Activated CD4-positive, alpha-beta T cell treated with anti-CD3 and anti-CD28 coated beads, Interleukin-2, amount 10 ng/mL, durations not matched to agents 7 days and 5 days (primary cell): ENCODE measurements around the gene ENGASE. TPM values are rescaled to one million over a fixed set of nuclear protein-coding genes. Genes with fewer than 3 reads are reported as not detected.

Experiments used
- CTCF ChIA-PET: fragments of 350-600 bp; sonication (Branson Sonifier 250); formaldehyde crosslinking; loops from one replicate; lab custom pipeline; 2021; ENCODE audit warnings: antibody characterized with exemption; lab: Charles Lee
- POLR2A ChIA-PET: fragments of 350-600 bp; sonication (Branson Sonifier 250); formaldehyde crosslinking; loops from one replicate; lab custom pipeline; 2021; ENCODE audit warnings: antibody characterized with exemption; lab: Charles Lee
- DNase-seq: peaks from one replicate; pipeline ENCODE4 v3.0.0-alpha.2; 2020
- H3K27ac Mint-ChIP-seq: one replicate; pipeline ENCODE4 v1.8.0; 2021; ENCODE audit warnings: mild to moderate bottlenecking, moderate library complexity, mixed read lengths
- H3K27me3 Mint-ChIP-seq: one replicate; pipeline ENCODE4 v1.8.0; 2021; ENCODE audit warnings: mixed read lengths
- H3K36me3 Mint-ChIP-seq: one replicate; pipeline ENCODE4 v1.8.0; 2021; ENCODE audit warnings: low read depth, mixed read lengths
- H3K4me1 Mint-ChIP-seq: one replicate; pipeline ENCODE4 v1.8.0; 2021; ENCODE audit warnings: mixed read lengths
- H3K4me3 Mint-ChIP-seq: one replicate; pipeline ENCODE4 v1.8.0; 2021; ENCODE audit warnings: mild to moderate bottlenecking, moderate library complexity, mixed read lengths
- H3K9me3 Mint-ChIP-seq: one replicate; pipeline ENCODE4 v1.8.0; 2021; ENCODE audit warnings: mixed read lengths
- total RNA-seq, 2 experiments: library from RNA; stranded (reverse); gene quantifications; one replicate each; pipeline ENCODE4 v1.2.3, GENCODE V29; 2021

Gene ENGASE
- total RNA-seq, 2 experiments from 2014 or later: 30.8 to 36.1 TPM

DNA sequence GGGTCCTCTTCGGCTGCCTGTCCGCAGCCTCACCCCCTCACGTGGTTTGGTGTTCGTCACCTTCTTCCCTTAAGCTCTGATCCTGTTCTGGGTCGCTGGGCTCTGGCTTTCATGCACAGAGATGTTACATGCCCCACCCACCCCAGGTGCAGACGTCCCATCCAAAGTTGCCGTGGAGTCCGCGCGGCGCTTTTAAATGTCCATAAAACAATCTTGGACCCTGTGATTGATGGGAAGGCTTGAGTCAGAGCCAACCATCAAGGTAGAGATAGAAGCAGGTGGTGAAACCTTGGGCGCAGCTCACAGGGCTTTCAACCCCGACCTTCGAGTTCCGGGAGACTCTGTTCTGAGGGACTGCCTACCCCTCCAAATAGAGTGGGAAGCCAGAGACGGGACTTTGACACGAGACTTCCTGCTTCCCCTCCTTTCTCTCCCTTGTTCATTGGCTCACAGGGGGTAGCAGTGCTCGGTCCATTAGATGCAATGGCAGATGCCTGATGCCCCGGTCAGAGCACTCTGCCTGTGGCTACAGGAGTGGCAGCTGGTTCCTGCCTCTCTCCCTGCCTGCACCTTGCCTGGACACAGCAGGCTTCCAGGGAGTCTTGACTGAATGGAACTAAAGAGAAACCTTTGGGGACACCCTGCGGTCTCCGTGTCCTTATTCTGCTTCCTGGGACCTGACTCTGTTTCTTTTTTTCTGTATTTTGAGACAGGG is 4.0 kb downstream of the ENGASE start:
- POLR2A ChIA-PET: no interaction called here
- no peak overlapping the region for H3K4me3 Mint-ChIP-seq
- H3K27ac Mint-ChIP-seq: no peak overlapping the region
- H3K4me1 Mint-ChIP-seq: peaks cover 16% of the 10 kb centered on the region
- peaks cover 14% of the 10 kb centered on the region for H3K36me3 Mint-ChIP-seq
- CTCF ChIA-PET: no interaction called here
- no peak for DNase-seq
- H3K27me3 Mint-ChIP-seq: no peaks in the 10 kb centered on the region
- no peaks in the 10 kb centered on the region for H3K9me3 Mint-ChIP-seq

DNA sequence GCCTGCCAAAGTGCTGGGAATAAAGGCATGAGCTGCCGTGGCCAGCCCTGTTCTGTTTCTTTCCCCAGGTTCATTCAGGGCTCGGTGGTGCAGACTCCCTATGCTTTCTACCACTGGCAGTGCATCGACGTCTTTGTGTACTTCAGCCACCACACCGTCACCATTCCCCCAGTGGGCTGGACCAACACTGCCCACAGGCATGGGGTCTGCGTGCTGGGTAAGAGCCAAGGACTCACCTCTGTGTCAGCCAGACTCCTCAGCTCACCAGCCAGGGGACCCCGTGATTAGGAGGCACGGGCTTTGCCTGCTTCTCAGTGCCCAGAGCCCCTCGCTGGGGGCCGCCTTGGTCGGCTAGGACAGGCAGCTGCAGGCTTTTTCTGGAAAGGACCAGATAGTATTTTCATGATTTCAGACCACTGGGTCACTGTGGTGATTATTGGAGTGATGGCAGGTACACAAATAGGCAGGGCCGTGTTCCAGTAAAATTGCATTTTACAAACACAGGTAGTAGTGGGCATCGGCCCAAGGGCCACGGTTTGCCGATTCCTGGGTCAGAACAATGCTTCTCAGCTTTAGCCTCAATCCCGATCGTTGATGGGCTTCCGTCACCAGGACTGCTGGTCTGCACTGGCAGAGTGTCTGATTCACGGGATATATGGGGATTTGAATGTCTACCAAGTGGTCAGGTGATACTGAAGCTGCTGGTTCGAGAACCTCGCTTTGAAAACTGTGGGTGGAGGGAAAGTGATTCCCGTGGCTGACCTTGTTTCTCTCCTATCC is 5.0 kb downstream of the ENGASE start:
- peaks cover 14% of the 10 kb centered on the region for H3K36me3 Mint-ChIP-seq
- H3K27me3 Mint-ChIP-seq: no peaks in the 10 kb centered on the region
- CTCF ChIA-PET: interaction anchor here (1.4 kb wide), 1 partner anchor 9 kb away, joined by 4 read pairs; no protein-coding TSS in a partner anchor
- H3K4me3 Mint-ChIP-seq: no peak overlapping the region
- H3K4me1 Mint-ChIP-seq: peaks cover 11% of the 10 kb centered on the region
- no peak for DNase-seq
- no peak overlapping the region for H3K27ac Mint-ChIP-seq
- no peaks in the 10 kb centered on the region for H3K9me3 Mint-ChIP-seq
- POLR2A ChIA-PET: no interaction called here

GRCh38 chr17:79080349-79080748 is 5.7 kb downstream of the ENGASE start:
- H3K27ac Mint-ChIP-seq: no peak overlapping the region
- H3K9me3 Mint-ChIP-seq: no peaks in the 10 kb centered on the region
- CTCF ChIA-PET: interaction anchor here (1.4 kb wide), 1 partner anchor 8 kb away, joined by 4 read pairs; no protein-coding TSS in a partner anchor
- POLR2A ChIA-PET: no interaction called here
- H3K4me1 Mint-ChIP-seq: peaks cover 9% of the 10 kb centered on the region
- no peak overlapping the region for H3K4me3 Mint-ChIP-seq
- DNase-seq: no peak
- H3K27me3 Mint-ChIP-seq: no peaks in the 10 kb centered on the region
- H3K36me3 Mint-ChIP-seq: peaks cover 14% of the 10 kb centered on the region

DNA sequence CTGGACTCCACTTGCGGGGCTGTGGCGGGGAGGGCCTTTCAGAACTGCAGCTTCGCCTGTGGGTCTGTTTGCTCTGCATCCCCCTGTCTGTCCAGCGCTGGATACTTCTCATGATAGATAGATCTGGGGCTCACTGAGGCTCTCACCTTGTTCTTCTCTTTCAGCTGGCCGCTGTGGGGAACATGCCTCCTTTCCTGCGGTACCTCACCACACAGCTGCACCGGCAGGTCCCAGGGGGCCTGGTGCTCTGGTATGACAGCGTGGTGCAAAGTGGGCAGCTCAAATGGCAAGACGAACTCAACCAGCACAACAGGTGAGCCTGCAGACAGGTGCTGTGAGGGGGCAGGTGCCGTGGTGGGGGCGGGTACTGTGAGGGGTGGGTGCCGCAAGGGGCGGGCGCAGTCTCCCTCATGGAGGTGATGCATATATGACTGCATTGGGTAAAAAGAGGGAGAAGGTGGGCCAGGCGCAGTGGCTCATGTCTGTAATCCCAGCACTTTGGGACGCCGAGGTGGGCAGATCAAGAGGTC is 6.2 kb downstream of the ENGASE start:
- CTCF ChIA-PET: no interaction called here
- H3K27me3 Mint-ChIP-seq: no peaks in the 10 kb centered on the region
- peaks cover 4% of the 10 kb centered on the region for H3K4me1 Mint-ChIP-seq
- POLR2A ChIA-PET: no interaction called here
- no peaks in the 10 kb centered on the region for H3K9me3 Mint-ChIP-seq
- no peak overlapping the region for H3K4me3 Mint-ChIP-seq
- DNase-seq: no peak
- no peak overlapping the region for H3K27ac Mint-ChIP-seq
- H3K36me3 Mint-ChIP-seq: peaks cover 14% of the 10 kb centered on the region

GRCh38 chr17:79081571-79082276 is 7.1 kb downstream of the ENGASE start:
- Mint-ChIP-seq H3K36me3 (peaks cover 14% of the 10 kb centered on the region), H3K4me3 (no peak overlapping the region), H3K27me3 (no peaks in the 10 kb centered on the region), H3K9me3 (no peaks in the 10 kb centered on the region), H3K27ac (no peak overlapping the region), H3K4me1 (no peaks in the 10 kb centered on the region)
- CTCF ChIA-PET: interaction anchor here (0.9 to 1.0 kb wide), 2 partner anchors 18 to 98 kb away, joined by 3 read pairs; no protein-coding TSS in a partner anchor
- no peak for DNase-seq
- POLR2A ChIA-PET: no interaction called here

GRCh38 chr17:79082311-79083190 is 7.9 kb downstream of the ENGASE start:
- ChIA-PET POLR2A (no interaction called here), CTCF (interaction anchor here (0.5 to 1.6 kb wide), 7 partner anchors 9 to 389 kb away, joined by 3 to 5 read pairs (median 3); no protein-coding TSS in a partner anchor)
- peaks cover 14% of the 10 kb centered on the region for H3K36me3 Mint-ChIP-seq
- no peaks in the 10 kb centered on the region for H3K9me3 Mint-ChIP-seq
- no peaks in the 10 kb centered on the region for H3K4me1 Mint-ChIP-seq
- no peaks in the 10 kb centered on the region for H3K27me3 Mint-ChIP-seq
- peak; percentile 45 for DNase-seq
- H3K4me3 Mint-ChIP-seq: no peak overlapping the region
- H3K27ac Mint-ChIP-seq: no peak overlapping the region

DNA sequence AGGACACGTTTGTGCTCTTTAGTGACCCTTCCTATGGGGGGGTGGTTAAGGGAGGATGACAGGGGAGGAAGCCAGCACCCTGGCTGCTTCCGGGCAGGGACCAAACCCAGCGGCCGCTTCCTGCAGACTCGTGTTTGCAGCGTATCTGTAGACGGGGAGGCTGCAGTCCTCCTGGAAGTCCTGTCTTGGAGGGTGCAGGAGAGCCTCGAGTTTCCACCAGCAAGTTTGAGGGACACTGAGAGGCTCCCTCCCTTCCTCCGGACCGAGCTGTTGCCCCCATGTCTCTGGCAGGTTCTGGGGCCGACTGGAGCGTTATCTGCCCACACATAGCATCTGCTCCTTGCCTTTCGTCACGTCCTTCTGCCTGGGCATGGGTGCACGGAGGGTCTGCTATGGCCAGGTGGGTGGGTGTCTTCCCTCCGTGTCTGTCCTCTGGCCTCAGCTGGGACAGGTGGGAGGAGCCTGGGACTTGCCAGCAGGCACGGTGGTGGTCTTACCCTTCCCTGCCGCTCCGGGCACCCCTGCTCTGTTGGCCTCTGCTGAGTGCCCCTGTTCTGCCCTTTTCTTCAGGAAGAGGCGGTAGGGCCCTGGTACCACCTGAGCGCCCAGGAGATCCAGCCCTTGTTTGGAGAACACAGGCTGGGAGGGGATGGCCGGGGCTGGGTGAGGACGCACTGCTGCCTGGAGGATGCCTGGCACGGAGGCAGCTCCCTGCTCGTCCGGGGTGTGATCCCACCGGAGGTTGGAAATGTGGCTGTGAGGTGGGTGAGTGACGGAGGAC is 8.8 kb downstream of the ENGASE start:
- Mint-ChIP-seq H3K27me3 (no peaks in the 10 kb centered on the region), H3K27ac (no peak overlapping the region), H3K36me3 (peaks cover 14% of the 10 kb centered on the region), H3K9me3 (no peaks in the 10 kb centered on the region), H3K4me3 (no peak overlapping the region), H3K4me1 (no peaks in the 10 kb centered on the region)
- ChIA-PET POLR2A (no interaction called here), CTCF (interaction anchor here (0.5 to 1.6 kb wide), 5 partner anchors 10 to 390 kb away, joined by 3 to 5 read pairs (median 3); no protein-coding TSS in a partner anchor)
- no peak for DNase-seq

DNA sequence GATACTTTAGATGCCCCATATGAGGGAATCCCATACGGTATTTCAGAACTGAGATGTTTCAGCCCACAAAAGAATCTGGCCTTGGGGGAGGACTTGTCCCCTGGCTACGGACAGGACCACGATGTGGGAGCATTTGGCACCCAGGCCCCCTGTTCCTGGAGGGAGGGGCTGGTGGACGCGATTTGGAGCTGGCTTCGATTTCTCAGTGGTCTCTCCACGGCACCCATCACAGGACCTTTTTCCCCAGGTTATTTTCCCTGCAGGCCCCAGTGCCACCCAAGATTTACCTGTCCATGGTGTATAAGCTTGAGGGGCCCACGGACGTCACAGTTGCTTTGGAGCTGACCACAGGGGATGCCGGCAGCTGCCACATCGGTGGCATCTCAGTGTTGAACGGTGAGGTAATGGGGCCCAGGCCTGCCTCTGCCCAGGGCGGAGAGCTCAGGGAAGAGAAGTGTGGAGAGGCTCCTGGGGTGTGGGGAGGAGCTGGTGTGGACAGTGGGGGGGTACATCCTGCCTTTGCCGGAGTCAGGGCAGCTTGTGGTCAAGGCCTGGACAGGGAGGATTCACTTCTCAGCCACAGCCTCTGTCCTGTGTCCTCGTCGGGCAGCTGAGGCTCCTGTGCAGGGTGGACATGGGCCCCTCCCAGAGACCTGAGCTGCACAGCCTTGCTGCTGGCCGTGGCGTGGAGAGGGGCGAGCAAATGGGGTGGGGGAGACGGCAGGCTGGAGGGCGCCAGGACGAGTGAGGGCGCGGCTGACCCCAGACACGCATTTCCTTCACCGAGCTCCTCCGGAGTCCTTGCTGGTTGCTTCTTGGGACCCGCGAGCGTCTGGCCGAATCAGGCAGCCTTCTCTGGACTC is 9.9 kb downstream of the ENGASE start:
- H3K9me3 Mint-ChIP-seq: no peaks in the 10 kb centered on the region
- no peak overlapping the region for H3K27ac Mint-ChIP-seq
- no peaks in the 10 kb centered on the region for H3K4me1 Mint-ChIP-seq
- POLR2A ChIA-PET: no interaction called here
- DNase-seq: no peak
- CTCF ChIA-PET: interaction anchor here (0.8 to 1.6 kb wide), 6 partner anchors 9 to 307 kb away, joined by 3 to 8 read pairs (median 3); no protein-coding TSS in a partner anchor
- H3K27me3 Mint-ChIP-seq: no peaks in the 10 kb centered on the region
- H3K36me3 Mint-ChIP-seq: peaks cover 10% of the 10 kb centered on the region
- H3K4me3 Mint-ChIP-seq: no peak overlapping the region

- ChIA-PET POLR2A (no interaction called here), CTCF (interaction anchor here (0.8 to 1.6 kb wide), 6 partner anchors 9 to 306 kb away, joined by 3 to 8 read pairs (median 3); no protein-coding TSS in a partner anchor)
- Mint-ChIP-seq H3K4me3 (no peak overlapping the region), H3K36me3 (peaks cover 6% of the 10 kb centered on the region), H3K27ac (no peak overlapping the region), H3K9me3 (no peaks in the 10 kb centered on the region), H3K4me1 (no peaks in the 10 kb centered on the region), H3K27me3 (no peaks in the 10 kb centered on the region)
- no peak for DNase-seq
Observed at GRCh38 chr17:79085154-79085920, 10.7 kb downstream of the ENGASE start.

GRCh38 chr17:79085921-79086551 is 11.4 kb downstream of the ENGASE start:
- Mint-ChIP-seq H3K36me3 (peaks cover 1% of the 10 kb centered on the region), H3K4me3 (no peak overlapping the region), H3K9me3 (no peaks in the 10 kb centered on the region), H3K27me3 (no peaks in the 10 kb centered on the region), H3K27ac (peak overlapping the region; percentile 13), H3K4me1 (no peaks in the 10 kb centered on the region)
- CTCF ChIA-PET: interaction anchor here (1.1 to 2.5 kb wide), 5 partner anchors 9 to 307 kb away, joined by 3 to 17 read pairs (median 3); no protein-coding TSS in a partner anchor
- no peak for DNase-seq
- POLR2A ChIA-PET: no interaction called here
